GM23338 (cell line): ENCODE data around the gene UBC.

ENCODE experiments used
- CTCF ChIP-seq, 2 experiments: fragments of 200-600 bp in 1 of 2; sonication (generic) in 1 of 2; conservative IDR thresholded peaks; 2 replicates each; pipeline versions ENCODE4 v1.5.1 to v1.6.1; 2016 to 2017; ENCODE audit warnings: antibody characterized with exemption in 2 of 2, low read depth in 2 of 2, mild to moderate bottlenecking in 2 of 2, moderate library complexity in 1 of 2
- EZH2 ChIP-seq: fragments of 200-600 bp; sonication (generic); IDR thresholded peaks from one replicate; pipeline ENCODE4 v1.8.0; 2017; ENCODE audit warnings: antibody characterized with exemption, mild to moderate bottlenecking, low read depth; ENCODE audit not compliant: unreplicated experiment
- JUNB ChIP-seq: IDR thresholded peaks from one replicate; pipeline ENCODE4 v1.6.1; 2016; ENCODE audit warnings: antibody characterized with exemption; ENCODE audit not compliant: unreplicated experiment
- NANOG ChIP-seq: IDR thresholded peaks from 2 replicates; pipeline ENCODE4 v1.6.1; 2016; ENCODE audit warnings: antibody characterized with exemption, borderline replicate concordance
- POLR2AphosphoS5 ChIP-seq: IDR thresholded peaks from 2 replicates; pipeline ENCODE4 v1.6.1; 2016; ENCODE audit warnings: antibody characterized with exemption, low read depth
- REST ChIP-seq: IDR thresholded peaks from one replicate; pipeline ENCODE4 v1.6.1; 2018; ENCODE audit warnings: antibody characterized with exemption; ENCODE audit not compliant: unreplicated experiment
- STAT1 ChIP-seq: IDR thresholded peaks from one replicate; pipeline ENCODE4 v1.6.1; 2016; ENCODE audit warnings: antibody characterized with exemption; ENCODE audit not compliant: unreplicated experiment

- no peak for TF ChIP-seq EZH2
- TF ChIP-seq POLR2AphosphoS5: no peak
- TF ChIP-seq CTCF (conservative IDR thresholded peaks at IDR 0.05; ENCODE audit: low read depth in 2 of 2): no peak
- TF ChIP-seq REST: no peak
- TF ChIP-seq JUNB: no peak
- TF ChIP-seq STAT1: no peak
- no peak for TF ChIP-seq NANOG
Observed at GRCh38 chr12:124878795-124879516, 35.5 kb downstream of the UBC start.
